Breast epithelium (tissue), 3 donors: Measurements from ENCODE around the gene CIB4.

Experiments used
- POLR2A ChIP-seq: fragments of 450-650 bp; IDR thresholded peaks from one replicate; pipeline ENCODE4 v1.6.1; 2016; ENCODE audit warnings: antibody characterized with exemption, mild to moderate bottlenecking, moderate library complexity
- POLR2AphosphoS5 ChIP-seq, 3 donors: sonication (generic); formaldehyde crosslinking; IDR thresholded peaks; one replicate each; pipeline ENCODE4 v1.6.1; 2017; ENCODE audit warnings: antibody characterized with exemption in 3 of 3
- TF ChIP-seq, protein P1 (sequence below), 3 donors: fragments of 450-650 bp; IDR thresholded peaks; one replicate each; pipeline ENCODE4 v1.5.1; 2016 to 2017; ENCODE audit warnings: antibody characterized with exemption in 3 of 3, mild to moderate bottlenecking in 3 of 3, moderate library complexity in 3 of 3

DNA sequence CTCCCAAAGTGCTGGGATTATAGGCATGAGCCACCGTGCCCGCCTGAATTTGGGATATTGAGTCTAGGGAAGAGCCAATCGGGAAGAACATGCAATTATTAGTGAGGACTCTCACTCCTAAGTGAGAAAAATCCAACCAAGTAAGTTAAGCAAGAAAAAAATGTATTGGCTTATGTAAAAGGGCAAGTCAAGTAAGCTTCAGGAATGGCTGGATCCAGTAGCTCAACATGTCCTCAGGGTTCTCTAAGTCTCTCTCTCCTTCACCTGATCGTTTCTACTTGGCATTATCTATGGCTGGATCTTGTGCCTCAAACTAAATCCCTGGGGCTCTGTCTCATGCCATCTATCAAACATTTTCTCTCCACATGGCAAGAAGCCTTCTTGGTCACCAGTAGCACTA, 16.1 kb upstream of the CIB4 start:
- TF ChIP-seq POLR2AphosphoS5 (IDR thresholded peaks at IDR 0.05) (no peak), POLR2A (no peak)
- TF ChIP-seq, protein P1, sequence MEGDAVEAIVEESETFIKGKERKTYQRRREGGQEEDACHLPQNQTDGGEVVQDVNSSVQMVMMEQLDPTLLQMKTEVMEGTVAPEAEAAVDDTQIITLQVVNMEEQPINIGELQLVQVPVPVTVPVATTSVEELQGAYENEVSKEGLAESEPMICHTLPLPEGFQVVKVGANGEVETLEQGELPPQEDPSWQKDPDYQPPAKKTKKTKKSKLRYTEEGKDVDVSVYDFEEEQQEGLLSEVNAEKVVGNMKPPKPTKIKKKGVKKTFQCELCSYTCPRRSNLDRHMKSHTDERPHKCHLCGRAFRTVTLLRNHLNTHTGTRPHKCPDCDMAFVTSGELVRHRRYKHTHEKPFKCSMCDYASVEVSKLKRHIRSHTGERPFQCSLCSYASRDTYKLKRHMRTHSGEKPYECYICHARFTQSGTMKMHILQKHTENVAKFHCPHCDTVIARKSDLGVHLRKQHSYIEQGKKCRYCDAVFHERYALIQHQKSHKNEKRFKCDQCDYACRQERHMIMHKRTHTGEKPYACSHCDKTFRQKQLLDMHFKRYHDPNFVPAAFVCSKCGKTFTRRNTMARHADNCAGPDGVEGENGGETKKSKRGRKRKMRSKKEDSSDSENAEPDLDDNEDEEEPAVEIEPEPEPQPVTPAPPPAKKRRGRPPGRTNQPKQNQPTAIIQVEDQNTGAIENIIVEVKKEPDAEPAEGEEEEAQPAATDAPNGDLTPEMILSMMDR (IDR thresholded peaks at IDR 0.05) = no peak
